ENCODE results near the gene PSMF1. TPM values are rescaled to one million over a fixed set of nuclear protein-coding genes. Genes with fewer than 3 reads are reported as not detected.
A peak's percentile ranks its signal among the peaks of the same experiment; 100 is the strongest.

PSMF1 gene
- total and polyA plus RNA-seq, 4 donors: 43.6 to 126 (median 83.8) TPM

- H3K27me3 ChIP-seq (ENCODE audit: control insufficient read depth in 4 of 4, insufficient read depth in 4 of 4, low read length in 3 of 4): no peaks in the 10 kb centered on the region
- H3K9me3 ChIP-seq (ENCODE audit: control insufficient read depth in 4 of 4, low read length in 3 of 4): no peaks in the 10 kb centered on the region
- H3K4me3 ChIP-seq (ENCODE audit: low read depth in 1 of 3, low read length in 3 of 3): peak overlapping the region; percentile 80 to 99 (median 97)
- H3K4me1 ChIP-seq (ENCODE audit: control insufficient read depth in 4 of 4, insufficient read depth in 4 of 4, low read length in 3 of 4): peaks cover 16 to 44% (median 31%) of the 10 kb centered on the region in 4 donors
- no peak for DNase-seq (ENCODE audit: low spot score)
- no peak for TF ChIP-seq GABPA (IDR thresholded peaks at IDR 0.05 in 1 of 2, conservative IDR thresholded peaks at IDR 0.05 in 1 of 2)
- no peak for TF ChIP-seq CTCF (IDR thresholded peaks at IDR 0.05; ENCODE audit: low read depth, low read length, missing input control)
- TF ChIP-seq JUND (IDR thresholded peaks at IDR 0.05): no peak
- no peaks in the 10 kb centered on the region for H3K36me3 ChIP-seq (ENCODE audit: control insufficient read depth in 4 of 4, insufficient read depth in 3 of 4, low read depth in 1 of 4, low read length in 3 of 4)
- peak overlapping the region; percentile 33 to 93 for H3K9ac ChIP-seq (ENCODE audit: low read depth in 1 of 2, low read length in 2 of 2)
- WGBS: 30% methylated on average over 13 of the region's 13 CpGs
- peak overlapping the region; percentile 96 for H3K27ac ChIP-seq (ENCODE audit: low read depth in 1 of 2, low read length in 2 of 2)
Measured at GRCh38 chr20:1118004-1118335, 432 bp upstream of the PSMF1 start.

DNA sequence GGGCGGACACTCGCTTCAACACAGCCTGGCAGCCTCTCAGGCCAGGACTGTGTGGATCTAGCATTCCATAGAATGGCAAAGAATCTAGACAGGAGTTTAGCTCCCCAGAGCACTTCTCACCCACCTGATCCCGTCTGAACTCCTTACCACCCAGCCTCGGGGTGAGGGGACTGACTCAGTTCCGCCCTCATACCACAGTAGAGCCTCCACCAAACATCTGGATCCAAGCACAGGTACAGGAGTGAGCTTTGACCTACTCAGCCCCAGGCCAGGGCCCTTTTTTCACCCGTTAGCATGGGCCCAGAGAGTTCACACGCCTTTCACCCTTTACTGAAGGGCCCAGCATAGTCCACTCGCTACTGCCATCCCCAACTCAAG lies 715 bp downstream of the PSMF1 start:
- peaks cover 19 to 52% (median 39%) of the 10 kb centered on the region in 4 donors for H3K4me1 ChIP-seq (ENCODE audit: control insufficient read depth in 4 of 4, insufficient read depth in 4 of 4, low read length in 3 of 4)
- peak overlapping the region; percentile 80 to 99 (median 97) for H3K4me3 ChIP-seq (ENCODE audit: low read depth in 1 of 3, low read length in 3 of 3)
- H3K36me3 ChIP-seq (ENCODE audit: control insufficient read depth in 4 of 4, insufficient read depth in 3 of 4, low read depth in 1 of 4, low read length in 3 of 4): no peaks in the 10 kb centered on the region
- peak overlapping the region; percentile 96 for H3K27ac ChIP-seq (ENCODE audit: low read depth in 1 of 2, low read length in 2 of 2)
- H3K9me3 ChIP-seq (ENCODE audit: control insufficient read depth in 4 of 4, low read length in 3 of 4): no peaks in the 10 kb centered on the region
- 6% methylated on average over 8 of the region's 8 CpGs for WGBS
- DNase-seq (ENCODE audit: low spot score): no peak
- no peaks in the 10 kb centered on the region for H3K27me3 ChIP-seq (ENCODE audit: control insufficient read depth in 4 of 4, insufficient read depth in 4 of 4, low read length in 3 of 4)
- H3K9ac ChIP-seq (ENCODE audit: low read depth in 1 of 2, low read length in 2 of 2): peak overlapping the region; percentile 93 to 98
- peak in 1 of 2 donors; percentile 25 for TF ChIP-seq HNF4A (conservative IDR thresholded peaks at IDR 0.05)
- peak; percentile 44 to 46 for TF ChIP-seq RXRA (IDR thresholded peaks at IDR 0.05)
- no peak for TF ChIP-seq SP1 (IDR thresholded peaks at IDR 0.05)

GRCh38 chr20:1119524-1119923 lies 1.1 kb downstream of the PSMF1 start:
- Histone ChIP-seq H3K27ac (ENCODE audit: low read depth in 1 of 2, low read length in 2 of 2) (peak overlapping the region; percentile 96), H3K9ac (ENCODE audit: low read depth in 1 of 2, low read length in 2 of 2) (peak overlapping the region; percentile 93 to 98), H3K9me3 (ENCODE audit: control insufficient read depth in 4 of 4, low read length in 3 of 4) (no peaks in the 10 kb centered on the region), H3K4me3 (ENCODE audit: low read depth in 1 of 3, low read length in 3 of 3) (peak overlapping the region; percentile 80 to 99 (median 97)), H3K36me3 (ENCODE audit: control insufficient read depth in 4 of 4, insufficient read depth in 3 of 4, low read depth in 1 of 4, low read length in 3 of 4) (no peaks in the 10 kb centered on the region), H3K27me3 (ENCODE audit: control insufficient read depth in 4 of 4, insufficient read depth in 4 of 4, low read length in 3 of 4) (no peaks in the 10 kb centered on the region), H3K4me1 (ENCODE audit: control insufficient read depth in 4 of 4, insufficient read depth in 4 of 4, low read length in 3 of 4) (peaks cover 19 to 56% (median 42%) of the 10 kb centered on the region in 4 donors)
- no peak for DNase-seq (ENCODE audit: low spot score)
- no peak for TF ChIP-seq ZBTB33 (IDR thresholded peaks at IDR 0.05)
- no peak for TF ChIP-seq EGR1 (IDR thresholded peaks at IDR 0.05; ENCODE audit: low read depth in 2 of 2)
- no peak for TF ChIP-seq HNF4G (IDR thresholded peaks at IDR 0.05)
- no peak for TF ChIP-seq CTCF (IDR thresholded peaks at IDR 0.05; ENCODE audit: low read depth, low read length, missing input control)
- no peak for TF ChIP-seq GABPA (IDR thresholded peaks at IDR 0.05 in 1 of 2, conservative IDR thresholded peaks at IDR 0.05 in 1 of 2)
- no peak for TF ChIP-seq FOXA2 (IDR thresholded peaks at IDR 0.05)
- no peak for TF ChIP-seq MAX (IDR thresholded peaks at IDR 0.05)
- TF ChIP-seq HNF4A (conservative IDR thresholded peaks at IDR 0.05): no peak
- no peak for TF ChIP-seq NR2F2 (IDR thresholded peaks at IDR 0.05)
- no peak for TF ChIP-seq FOXA1 (IDR thresholded peaks at IDR 0.05)
- TF ChIP-seq YY1 (IDR thresholded peaks at IDR 0.05): no peak
- no peak for TF ChIP-seq REST (IDR thresholded peaks at IDR 0.05)
- TF ChIP-seq SP1 (IDR thresholded peaks at IDR 0.05): no peak
- TF ChIP-seq JUND (IDR thresholded peaks at IDR 0.05): no peak
- TF ChIP-seq ATF3 (IDR thresholded peaks at IDR 0.05): no peak
- no peak for TF ChIP-seq RAD21 (IDR thresholded peaks at IDR 0.05)
- no peak for TF ChIP-seq TAF1 (conservative IDR thresholded peaks at IDR 0.05)
- no peak for TF ChIP-seq RXRA (IDR thresholded peaks at IDR 0.05)
- WGBS: 12% methylated on average over 3 of the region's 3 CpGs
